Fibroblast of gingiva (primary cell): Measurements from ENCODE around the gene GAK.

Experiments
- DNase-seq: peaks from one replicate; pipeline ENCODE4 v3.0.0-alpha.2; 2011; ENCODE audit warnings: low read depth

The GAK gene

DNA sequence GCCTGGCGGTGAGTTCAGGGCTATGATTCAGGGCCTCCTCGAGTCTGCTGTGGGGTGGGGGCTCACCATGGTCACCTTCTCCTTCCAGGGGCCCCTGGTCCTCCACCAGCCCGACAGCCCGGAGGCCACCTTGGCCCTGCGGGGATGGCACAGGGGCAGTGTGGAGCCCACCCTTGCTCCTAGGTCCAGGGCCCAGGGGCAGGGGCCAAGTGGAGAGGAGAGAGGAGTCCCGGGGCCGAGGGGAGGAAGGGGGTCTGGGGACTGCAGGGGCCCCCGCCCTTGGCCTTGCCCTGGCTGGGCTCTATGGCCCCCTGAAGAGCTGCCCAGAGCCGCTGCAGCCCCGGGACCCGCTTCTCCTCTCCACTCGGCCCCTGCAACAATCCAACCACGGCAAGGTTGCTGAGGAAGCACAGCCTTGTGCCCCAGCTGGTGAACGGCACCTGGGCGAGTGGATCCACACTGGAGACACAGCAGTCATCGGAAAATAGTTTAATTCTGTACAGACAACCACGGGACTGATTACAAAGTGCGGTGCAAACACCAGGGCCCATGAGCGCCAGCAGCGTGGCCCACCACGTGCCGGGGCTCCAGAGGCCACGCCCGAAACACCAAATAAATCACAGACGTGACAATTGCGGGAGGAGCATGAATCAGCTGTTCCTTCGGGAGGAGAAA, 83.2 kb downstream of the GAK start:
- no peak for DNase-seq

DNA sequence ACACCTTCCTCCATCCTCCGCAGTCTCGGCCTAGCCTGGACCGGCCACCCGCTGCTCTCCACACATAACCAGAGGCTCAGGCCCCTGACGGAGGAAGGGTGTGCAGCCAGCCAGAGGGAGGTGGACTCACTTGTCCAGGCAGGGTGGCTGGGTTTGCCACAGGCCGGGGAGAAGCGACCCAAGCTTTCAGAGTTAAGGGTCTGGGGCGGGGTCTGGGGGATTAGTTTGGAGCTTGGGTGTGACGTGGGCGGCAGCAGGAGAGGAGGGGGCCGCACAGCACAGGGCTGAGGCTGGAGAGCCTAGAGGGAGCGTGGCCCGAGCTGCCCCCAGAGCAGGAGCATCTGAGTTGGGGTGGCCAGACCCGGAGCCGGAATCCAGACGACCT, 83.8 kb downstream of the GAK start:
- no peak for DNase-seq

DNA sequence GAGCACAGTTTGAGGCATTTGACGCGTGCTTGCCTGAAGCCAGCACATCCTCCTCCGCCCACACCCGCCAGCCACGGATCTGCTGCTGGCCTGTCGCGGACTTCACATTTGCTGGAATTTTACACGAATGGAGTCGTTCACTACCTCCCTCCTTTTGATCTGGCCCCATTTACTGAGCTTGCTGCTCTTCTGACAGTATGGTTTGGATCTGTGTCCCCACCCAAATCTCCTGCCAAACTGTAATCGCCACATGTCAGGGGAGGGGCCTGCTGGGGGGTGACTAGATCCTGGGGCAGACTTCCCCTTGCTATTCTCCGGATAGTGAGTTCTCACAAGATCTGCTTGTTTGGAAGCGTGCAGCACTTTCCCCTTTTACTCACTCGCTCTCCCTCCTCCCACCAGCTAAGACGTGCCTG, 86.3 kb downstream of the GAK start:
- no peak for DNase-seq

DNA sequence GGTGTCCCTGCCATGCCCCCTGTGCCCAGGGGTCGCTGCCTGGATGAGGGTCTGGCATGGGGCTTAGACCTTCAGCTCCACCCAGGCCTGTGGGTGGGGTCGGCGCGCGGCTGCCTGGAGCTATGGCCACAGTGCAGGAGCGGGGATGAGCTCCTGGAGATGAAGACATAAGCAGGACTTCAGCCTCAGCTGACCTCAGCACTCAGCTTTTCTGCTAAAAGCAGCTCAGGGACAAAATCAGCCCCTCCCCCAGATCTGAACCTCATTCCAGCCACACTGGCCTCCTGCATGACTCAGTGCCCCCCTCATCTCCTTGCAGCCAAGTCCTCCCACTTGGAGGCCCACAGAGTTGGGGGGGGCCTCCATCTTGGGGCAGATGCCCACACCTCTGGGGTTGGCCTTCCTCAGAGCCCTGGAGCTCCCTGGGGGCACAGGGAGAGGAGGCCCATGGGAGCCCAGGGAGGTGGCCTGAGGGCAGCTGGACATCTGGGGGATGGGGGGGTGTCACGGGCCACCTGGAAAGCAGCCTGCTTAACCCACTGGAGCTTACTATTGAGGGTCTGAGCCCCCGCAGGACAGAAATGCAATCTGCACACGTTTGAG, 86.8 kb downstream of the GAK start:
- peak; percentile 12 for DNase-seq

DNA sequence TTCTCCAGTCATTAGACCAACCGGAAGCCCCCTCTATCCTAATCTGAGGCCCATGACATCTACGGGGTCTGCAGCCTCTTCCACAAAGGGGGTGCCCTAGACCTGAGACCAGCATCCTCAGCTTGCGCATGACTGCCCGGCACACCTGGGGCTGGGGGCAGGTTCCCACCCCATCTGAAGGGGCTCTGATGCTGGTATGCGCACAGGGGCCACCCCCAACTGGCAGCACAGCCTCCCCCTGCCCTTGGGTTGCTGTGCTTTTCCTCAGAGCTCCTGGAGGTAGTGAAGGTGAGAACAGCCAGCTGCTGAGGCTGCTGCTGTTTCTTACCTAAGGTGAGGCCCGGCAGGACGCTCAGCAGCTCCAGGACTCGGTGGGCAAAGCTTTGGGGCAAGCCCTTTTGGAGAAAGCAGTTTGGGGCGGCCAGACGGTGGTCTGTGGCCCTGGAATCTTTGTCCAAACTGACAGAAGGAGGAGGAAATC, 87.3 kb downstream of the GAK start:
- no peak for DNase-seq

DNA sequence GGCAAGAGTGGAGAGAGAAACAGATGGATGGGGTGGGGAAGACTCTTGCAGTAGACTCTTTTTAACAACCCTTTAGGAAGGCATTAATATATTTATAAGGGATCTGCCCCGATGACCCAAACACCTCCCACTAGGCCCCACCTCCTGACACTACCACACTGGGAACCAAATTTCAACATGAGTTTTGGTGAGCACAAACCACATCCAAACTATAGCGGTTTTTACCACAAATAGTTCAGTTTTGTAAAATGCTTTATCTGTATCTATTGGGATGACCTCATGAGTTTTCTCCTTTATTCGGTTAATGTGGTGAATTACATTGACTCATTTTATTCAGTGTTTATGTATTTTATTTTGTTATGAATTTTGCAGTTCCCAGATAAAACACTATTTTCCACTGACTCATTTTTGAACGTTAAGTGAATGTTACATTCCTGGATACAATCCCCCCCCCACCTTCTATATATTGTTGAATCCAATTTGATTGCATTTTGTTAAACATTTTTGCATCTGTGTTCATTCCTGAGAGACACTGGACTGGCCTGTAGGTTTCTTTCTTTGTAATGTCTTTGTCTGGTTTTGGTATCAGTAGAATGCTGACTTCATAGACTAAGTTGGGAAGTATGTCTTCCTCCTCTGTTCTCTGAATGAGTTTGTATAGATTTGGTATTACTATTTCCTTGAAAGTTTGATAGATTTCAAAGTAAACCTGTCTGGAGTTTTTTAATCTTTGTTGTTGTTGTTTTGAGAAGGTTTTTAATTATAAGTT, 92.3 kb downstream of the GAK start:
- DNase-seq: no peak

DNA sequence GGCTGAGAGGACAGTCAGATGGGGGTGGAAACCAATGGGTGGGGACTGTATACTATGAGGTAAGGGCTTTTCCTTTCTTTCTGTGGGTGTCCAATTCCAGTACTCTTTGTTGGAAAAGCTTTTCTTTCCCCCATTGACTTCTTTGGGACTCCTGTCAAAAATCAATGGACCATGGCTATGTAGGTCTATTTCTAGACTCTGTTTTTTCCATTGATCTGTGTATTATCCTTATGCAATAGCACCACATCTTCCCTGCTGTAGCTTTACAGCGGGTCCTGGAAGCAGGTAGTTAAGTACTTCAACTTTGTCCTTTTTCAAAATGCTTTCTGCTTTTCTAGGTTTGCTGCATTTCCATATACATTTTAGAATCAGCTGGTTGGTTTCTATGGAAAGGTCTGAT, 94.3 kb downstream of the GAK start:
- DNase-seq: no peak

DNA sequence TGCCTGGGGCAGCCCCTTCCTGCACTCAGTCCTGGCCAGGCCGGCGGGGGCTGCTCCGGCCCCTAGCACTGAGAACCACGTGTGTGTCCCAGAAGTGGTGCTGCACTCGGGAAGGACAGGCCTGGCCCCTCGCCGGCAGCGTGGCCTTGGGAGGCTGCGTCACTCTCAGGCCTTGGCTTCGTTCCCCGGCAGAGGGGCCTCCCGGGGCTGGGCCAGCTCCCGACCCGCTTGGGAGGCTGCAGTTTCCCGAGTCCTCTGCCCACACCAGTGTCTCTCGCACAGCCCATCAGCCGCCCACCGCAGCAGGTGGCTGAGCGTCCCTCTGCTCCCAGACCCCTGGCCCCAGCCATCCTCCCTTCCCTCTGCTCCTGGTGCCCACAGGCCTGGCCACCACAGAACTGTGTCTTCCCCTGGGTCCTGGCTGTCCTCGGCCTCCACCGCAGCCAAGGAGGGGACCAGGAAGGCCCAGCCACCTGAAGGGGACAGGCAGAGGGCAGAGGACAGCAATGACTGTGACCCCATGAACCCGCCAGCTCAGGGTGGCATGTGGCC, 95.3 kb downstream of the GAK start:
- no peak for DNase-seq

DNA sequence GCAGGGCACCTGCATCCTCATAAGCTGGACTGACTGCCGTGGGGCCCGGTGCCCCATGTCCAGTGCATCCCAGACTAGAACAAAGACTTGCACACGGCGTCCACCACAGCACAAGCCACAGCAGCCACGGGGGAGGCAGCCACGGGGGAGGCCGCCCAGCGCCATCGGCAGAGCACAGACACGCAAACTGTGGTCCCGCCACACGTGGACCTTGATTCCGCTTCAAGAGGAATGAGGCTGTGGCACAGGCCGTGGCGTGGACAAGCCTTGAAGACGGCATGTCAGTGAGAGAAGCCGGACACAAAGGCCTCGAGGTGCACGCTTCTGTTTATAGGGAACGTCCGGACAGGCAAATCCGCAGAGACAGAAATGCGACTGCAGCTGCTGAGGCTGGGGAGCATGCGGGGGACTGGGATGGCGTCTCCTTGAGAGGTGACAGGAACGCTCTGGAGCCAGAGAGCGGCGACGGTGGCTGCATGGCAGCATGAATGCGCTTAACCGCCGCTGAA, 96.1 kb downstream of the GAK start:
- DNase-seq: no peak

DNA sequence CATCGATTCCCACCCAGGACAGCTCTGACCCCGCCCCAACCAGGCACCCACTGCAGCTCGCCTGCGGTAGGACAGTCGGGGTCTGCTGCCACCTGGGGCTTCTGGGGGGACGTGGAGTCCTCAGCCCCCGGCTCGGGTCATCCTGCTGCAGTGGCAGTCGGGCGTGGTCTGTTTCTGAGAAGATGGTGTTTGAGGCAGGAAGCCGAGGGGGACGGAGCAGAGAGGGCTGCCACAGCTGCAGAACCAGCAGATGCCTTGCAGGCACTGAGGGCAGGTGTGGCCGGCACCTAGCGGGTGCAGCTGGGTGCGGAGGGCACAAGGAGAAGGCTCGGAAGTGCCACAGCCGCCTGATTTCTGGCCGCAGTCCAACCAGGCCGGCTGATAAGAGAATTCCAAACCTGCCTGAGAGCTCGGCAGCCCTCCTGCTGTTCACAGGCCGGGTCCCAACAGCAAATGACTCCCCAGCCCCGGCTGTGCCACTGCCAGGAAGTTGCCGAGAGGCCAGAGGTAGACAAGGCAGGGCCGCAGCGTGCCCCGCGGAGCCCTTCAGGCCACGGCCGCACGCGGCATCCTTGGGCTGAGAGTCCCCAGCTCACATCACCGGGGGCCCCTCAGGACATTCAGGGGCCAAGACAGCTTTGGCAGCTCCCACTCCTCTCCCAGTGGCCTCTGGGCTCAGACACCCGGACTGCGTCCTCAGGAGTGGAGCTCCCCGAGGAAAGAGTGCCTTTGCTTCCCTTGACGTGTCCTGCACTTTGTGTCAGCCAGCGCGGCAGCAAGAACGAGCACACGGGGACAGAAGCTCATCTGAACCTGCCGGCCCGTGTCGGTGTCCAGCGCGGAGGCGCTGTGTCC, 96.7 kb downstream of the GAK start:
- DNase-seq: no peak

DNA sequence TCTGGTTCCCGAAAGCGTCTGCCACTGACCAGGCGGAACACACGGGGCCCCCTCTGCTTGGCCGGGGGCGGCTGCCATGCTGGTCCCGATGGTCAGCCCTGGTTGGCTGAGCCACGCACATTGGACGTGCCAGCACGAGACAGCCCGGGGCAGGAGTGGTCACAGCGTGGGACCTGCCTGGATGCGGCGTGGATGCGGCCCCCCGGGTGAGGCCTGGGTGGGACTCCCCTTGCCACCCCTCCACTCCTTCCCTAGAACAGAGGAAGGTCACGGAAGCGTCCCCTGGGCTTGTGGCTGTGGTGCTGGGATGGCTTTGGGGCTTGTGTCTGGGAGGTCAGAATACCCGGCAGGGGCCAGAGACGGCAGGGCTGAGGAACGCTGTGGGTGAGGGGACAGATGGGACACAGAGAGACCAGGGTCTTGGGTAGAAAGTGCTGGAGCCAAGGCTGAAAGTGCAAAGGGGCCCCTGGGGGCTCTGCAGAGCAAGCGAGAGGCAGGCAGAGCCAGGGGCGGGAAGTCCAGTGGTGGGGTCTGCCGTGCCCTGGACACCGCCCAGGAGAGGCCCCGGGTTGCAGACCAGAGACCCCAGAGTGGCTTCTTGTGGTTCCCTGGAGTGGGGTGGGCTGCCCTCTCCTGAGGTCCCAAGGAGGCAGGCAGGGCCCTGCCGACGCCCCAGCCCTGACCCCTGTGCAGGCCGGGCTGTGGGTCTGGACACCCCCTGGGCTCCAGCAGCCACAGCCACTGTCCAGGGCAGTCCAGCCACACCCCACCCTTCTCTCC, 97.6 kb downstream of the GAK start:
- no peak for DNase-seq

DNA sequence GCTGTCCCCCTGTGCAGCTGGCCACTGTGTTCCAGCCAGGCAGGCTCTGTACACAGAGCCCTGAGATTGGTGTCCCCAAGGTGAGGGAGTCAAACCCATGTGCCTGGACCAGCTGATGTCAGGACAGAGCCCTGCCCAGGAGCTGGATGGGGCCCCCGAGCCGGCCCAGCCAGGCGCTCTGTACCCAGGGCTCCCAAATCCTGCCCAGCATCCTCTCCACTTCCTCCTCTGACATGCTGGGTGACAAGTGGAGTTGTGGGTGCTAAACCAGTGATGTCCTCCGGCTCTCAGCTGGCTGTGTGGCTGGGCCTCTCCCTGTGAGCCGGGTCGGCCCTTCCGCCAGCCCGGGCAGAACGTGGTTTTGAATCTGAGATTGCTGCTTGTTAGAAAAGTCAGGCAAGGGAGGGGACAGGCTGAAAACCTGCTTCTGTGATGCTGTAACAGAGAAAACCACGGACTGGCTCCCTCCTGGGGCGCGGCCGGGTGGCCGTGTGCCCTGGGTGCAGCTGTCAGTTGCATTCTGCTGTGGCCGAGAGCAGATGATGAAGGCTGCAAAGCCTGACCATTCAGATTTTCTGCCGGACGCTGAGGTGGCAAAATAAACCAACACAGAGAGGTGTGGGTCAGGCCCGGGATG, 98.3 kb downstream of the GAK start:
- DNase-seq: no peak

DNA sequence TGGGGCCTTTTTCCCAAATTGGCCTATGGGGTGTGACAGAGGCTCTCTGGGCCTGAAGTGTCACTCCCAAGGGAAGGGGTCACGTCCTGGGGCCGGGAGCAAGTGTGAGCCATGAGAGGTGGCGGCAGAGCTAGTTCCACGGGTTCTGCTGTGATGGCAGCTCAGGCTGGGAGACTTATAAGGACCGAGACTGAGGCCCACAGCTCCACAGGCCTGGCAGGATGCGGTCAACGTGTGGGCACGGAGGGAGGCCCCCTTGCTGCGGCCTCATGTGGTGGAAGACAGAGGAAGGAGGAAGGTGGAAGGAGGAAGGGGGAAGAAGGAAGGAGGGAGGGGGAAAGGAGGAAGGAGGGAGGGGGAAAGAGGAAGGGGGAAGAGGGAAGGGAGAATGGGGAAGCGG, 99.0 kb downstream of the GAK start:
- DNase-seq: no peak

DNA sequence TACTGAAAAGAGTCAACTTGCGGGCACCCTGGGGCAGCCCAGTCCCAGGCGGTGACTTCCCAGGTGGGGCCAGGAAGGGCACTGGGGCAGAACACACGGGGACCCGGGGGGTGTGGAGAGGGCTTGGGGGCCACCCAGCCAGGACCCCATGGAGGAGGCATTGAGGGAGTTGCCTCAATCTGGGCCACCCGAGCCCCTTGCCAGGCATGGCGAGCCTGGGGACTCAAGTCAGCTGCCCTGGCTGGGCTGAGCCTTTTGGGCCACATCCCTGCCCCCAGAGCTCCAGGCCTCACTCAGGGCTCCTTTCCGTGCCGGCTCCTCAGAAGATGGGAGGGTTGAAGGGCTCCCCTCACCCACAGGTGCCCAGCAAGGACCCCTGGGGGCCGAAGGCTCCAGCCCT, 99.6 kb downstream of the GAK start:
- no peak for DNase-seq

DNA sequence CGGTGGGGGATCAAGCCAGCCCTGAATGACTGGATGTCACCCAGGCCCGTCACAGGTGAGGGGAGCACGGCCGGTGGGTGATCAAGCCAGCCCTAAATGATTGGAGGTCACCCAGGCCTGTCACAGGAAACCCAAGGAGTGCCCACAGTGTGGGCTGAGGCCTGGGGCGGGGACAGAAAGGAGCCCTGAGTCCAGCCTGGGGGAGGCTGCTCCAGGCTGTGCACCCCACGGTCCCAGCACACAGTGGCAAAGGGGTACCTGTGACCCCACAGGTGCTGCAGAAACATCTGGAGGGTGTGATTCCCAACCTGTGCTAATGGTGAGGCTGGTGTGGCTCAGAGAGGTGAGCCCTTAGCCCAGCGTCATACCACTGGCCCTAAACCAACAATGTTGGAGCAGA, 100.0 kb downstream of the GAK start:
- no peak for DNase-seq

DNA sequence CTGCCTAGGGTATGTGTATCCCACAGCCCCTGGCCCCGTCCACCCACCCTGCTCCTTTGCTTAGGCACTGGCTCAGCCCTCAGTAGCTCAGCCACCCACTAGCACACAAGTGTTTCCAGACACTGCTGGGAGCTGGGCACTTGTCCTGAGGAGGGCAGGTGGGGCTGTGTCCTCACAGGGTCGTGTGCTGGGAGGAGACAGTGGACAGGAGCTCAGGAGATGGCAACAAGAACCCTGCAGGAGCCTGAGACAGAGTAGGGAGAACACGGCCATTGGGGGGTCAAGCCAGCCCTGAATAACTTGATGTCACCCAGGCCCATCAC, 100.7 kb downstream of the GAK start:
- DNase-seq: no peak

DNA sequence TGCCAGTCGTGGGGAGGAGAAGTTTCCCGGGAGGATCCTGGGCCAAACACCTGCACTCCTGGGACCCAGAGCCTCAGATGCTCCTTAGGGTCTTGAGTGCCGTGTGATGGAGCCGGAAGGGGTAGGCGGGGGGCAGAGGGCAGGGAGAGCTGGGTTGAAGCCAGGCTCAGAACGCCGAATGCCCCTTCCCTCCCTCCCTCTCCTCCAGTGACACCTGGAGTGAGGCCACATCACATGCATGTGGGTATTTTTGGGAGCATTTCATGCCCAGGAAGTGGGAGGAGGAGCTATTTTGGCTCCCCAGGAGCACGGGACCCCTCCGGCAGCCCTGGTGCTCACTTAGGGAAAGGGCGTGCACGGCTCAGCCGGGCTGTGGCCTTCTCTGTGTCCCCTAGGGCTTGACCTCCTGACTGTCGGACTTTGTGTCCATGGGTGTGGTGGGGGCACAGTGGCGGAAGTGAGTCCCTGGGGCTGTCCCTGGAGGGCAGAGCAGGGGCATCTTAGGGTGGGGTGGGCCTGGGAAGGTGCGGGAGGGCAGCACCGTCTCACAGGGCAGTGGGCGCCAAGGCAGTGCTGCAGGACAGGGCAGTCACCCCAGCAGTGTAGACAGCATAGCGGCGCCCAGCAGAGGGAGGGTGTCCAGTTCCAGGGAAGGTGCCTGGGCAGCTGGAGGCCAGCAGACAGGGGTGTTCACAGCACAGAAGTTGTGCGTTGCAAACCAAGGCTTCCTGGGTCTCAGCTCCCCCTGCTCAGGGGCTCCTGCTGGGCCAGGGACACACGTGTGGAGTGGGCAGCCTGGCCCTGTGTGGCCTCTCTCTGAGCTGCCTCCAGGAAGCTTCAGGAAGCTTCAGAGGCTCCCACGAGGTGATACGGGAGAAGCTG, 101.3 kb downstream of the GAK start:
- no peak for DNase-seq

DNA sequence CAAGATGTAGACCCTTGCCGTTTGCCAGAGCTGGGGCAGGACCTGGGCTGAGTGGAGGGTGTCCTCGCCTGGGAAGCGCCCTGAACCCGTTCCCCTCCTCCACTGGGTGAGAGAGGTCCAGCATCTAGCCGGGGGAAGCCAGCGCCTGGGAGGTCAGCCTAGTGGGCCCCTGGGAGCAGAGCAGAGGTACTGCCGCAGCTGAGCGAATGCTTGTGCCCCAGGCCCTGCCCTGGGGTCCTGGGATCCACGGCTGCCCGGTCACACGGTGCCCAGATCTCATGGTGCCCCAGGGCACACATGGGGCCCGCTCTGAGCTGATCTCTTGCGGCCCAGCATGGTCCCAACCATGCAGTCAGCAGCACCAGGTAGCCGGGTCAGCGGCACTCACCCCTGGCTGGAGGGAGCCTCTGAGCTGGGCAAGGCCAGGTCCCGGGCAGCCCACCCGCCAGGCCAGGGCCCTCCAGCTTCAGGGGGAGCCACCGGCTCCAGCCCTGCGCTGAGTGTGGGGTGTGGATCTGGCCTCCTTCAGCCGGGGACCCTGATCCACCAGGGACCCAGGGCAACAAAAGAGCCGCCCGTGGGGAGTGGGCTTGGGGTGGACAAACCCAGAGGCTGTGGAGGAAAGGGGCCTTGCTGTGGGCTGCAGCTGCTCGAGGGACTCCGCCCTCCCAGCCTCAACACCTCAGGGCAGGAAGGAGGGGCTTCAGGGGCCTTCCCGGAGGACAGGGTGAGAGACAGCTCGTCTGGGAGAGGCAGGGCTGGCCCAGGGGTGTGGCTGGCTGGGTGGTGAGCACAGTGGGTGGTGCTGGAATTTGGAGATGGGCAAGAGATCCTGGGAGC, 102.1 kb downstream of the GAK start:
- DNase-seq: no peak

DNA sequence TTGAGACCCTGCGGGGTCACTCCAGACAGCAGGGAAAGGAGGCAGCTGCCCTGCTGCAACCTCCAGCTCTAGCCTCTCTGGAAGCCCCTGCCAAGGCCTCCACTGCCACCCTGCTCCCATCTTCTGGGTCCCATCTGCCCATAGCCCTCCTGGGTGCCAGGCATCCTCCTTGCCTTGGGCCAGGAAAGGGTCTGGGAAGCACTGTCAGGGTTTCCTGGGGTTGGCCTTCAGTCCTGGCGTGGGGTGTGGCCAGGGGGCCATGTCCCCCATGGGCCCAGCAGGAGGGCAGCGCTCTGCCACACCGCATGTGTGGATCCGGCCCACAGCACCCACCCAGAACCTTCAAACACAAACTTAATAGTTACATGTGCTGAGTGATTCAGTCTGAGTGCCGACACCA, 102.8 kb downstream of the GAK start:
- no peak for DNase-seq
